ENCODE measurements around the gene P4HTM.

Gene P4HTM

GRCh38 chr3:49012441-49013017 lies 22.5 kb downstream of the P4HTM start:
- no peak for DNase-seq

DNA sequence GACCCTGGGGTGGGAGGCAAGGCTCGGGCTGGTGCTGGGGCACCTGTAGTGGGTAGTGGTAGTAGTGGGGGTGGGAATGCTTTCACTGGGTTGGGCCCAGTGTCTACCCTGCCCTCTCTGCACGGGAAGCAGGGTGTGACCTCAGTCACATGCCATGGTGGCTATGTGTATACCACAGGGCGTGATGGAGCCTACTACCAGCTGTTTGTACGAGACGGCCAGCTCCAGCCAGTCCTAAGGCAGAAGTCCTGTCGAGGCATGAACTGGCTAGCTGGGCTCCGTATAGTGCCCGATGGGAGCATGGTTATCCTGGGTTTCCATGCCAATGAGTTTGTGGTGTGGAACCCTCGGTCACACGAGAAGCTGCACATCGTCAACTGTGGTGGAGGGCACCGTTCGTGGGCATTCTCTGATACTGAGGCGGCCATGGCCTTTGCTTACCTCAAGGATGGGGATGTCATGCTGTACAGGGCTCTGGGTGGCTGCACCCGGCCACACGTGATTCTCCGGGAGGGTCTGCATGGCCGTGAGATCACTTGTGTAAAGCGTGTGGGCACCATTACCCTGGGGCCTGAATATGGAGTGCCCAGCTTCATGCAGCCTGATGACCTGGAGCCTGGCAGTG lies 23.2 kb downstream of the P4HTM start:
- no peak for DNase-seq

DNA sequence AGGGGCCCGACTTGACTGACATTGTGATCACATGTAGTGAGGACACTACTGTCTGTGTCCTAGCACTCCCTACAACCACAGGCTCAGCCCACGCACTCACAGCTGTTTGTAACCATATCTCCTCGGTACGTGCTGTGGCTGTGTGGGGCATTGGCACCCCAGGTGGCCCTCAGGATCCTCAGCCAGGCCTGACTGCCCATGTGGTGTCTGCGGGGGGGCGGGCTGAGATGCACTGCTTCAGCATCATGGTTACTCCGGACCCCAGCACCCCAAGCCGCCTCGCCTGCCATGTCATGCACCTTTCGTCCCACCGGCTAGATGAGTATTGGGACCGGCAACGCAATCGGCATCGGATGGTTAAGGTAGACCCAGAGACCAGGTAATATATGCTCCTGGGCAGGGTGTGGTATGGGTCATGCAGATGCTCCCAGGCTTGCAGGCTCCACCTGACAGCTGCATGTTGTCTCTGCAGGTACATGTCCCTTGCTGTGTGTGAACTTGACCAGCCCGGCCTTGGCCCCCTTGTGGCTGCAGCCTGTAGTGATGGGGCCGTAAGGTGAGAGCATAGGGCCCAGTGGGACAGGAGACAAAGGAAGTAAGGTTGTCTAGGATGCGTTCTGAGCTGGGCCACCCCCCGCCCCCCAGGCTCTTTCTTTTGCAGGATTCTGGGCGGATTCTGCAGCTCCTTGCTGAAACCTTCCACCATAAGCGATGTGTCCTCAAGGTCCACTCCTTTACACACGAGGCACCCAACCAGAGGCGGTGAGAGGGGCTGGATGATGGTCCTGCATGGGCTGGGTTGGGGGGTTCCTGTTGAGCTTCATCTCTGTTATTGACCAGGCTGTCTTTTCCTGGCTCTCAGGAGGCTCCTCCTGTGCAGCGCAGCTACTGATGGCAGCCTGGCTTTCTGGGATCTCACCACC lies 24.0 kb downstream of the P4HTM start:
- DNase-seq = no peak

GRCh38 chr3:49015072-49015471 lies 25.0 kb downstream of the P4HTM start:
- no peak for DNase-seq

DNA sequence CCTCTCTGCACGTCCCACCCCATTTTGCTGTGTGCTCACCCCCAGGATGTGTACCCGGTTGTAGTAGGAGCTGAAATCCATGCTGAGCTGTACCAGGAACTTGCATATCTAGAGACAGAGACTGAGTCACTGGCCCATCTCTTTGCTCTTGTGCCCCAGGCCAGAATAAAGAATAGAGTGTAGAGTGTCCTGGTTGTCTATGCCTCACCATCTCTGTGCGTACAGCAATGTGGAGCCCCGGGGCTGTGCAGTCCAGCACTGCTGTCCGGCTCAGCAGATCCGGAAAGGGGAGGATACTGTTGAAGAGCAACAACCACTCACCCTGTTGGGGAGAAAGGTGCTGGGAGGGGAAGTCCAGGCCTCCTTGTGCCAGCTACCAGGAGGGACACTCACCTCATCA lies 25.7 kb downstream of the P4HTM start:
- no peak for DNase-seq

DNA sequence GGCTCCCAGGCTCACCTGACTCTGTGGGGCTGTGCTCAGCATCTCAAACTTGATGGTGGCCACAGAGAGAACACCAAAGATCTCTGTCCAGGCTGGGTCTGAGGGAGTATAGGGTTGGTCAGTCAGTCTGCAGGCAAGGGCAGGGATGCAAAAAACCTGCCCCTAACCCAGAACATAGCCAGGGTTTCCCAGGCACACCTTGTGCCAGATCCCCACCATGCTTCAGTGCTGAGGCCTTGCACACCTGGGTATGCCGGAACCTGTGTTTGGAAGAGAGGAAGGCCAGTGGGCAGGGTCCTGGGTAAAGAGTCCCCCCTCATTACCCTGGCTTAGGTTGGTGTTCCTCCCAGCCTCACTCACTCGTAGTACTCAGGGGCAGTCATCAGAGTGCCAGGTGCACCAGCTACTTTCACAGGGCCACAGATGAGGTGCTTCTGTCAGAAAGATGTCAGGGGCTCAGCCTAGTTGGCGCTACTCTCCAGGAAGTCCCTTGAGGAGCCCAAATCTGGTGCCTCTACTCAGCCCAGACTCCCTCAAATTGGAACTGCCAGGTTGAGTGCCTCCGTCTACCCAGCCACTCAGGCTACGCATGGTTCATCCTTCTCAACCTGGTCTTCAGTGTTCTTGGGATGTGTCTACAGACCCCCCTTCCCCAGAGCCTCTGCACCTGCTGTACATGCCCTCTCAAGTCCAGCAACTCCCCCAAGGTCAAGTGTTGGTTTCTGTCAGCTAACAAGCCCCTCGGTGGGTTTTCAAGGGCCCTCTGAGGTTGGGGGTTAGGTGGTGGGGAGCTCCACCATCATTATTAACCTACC lies 26.6 kb downstream of the P4HTM start:
- DNase-seq = no peak

GRCh38 chr3:49017229-49017970 lies 27.4 kb downstream of the P4HTM start:
- DNase-seq = no peak

DNA sequence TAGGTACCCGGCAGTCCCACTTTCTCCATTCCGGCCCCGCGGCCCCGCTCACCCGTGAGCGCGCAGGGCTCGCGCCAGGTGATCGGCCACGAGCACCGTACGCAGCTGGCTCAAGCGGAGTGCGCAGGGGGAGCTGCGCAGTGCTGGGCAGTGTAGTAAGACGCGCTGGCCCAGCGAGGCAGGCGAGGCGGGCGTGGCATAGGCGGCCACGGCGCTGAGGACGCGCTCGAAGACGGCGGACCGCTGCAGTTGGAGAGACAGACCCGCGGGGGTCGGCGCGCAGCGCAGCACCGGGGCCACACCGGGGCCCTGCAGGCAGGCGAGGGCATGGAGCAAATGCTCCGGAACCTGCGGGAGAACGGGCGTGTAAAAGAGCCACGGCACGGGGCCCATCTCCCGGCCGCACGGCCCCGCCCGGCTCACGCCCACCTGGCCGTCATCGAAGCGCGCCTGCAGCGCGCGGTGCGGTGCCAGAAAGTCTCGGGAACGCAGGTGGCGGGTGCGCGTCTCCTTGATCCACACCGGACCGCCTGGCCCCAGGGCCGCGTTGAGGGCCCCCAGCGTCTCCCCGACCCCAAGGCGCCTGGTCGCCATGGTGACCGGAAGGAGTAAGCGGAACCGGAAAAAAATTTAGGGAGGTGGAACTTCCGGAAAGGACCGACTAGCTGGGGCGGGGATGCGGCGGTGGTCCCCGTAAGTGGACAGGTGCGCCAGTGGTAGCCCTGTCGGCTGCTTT lies 28.1 kb downstream of the P4HTM start, which contains the start of gene DALRD3:
DALRD3 (minus strand) TSS at position 610 of the 736 bp plus-strand sequence; CDS start at position 594, 16 bp downstream.
- DNase-seq = peak; percentile 89

DNA sequence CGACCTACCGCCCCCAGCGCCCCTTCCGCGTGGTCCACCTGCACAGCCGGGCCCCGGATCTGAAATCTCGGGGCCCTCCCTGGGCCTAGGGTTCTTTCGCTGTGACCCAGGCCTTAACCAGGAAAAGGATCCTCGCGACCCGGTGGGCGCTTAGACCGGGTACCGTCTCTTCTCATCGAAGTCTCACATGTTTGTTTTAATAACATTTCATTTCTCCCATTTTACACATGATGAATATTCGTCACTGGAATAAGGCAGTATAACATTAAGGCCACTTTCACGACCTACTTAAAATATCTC lies 28.6 kb downstream of the P4HTM start:
- no peak for DNase-seq

DNA sequence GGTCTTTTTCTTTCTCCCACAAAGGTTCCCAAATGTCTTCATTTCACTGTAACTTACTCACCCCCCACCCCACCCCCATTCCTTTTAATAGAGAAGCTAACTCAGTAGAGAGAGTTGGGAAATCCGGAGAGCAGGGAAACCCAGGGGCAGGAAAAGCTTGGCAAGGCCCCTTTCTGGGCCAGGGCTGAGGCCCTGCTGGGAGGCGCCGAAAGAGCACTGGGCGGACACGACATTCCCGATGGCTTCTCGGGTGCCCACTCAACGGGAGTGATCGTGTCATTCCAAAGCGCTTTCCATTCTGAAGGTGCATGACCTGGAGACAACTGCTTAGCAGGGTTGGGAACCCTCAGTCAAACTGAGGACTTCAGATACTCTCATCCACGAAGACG lies 29.9 kb downstream of the P4HTM start:
- no peak for DNase-seq

DNA sequence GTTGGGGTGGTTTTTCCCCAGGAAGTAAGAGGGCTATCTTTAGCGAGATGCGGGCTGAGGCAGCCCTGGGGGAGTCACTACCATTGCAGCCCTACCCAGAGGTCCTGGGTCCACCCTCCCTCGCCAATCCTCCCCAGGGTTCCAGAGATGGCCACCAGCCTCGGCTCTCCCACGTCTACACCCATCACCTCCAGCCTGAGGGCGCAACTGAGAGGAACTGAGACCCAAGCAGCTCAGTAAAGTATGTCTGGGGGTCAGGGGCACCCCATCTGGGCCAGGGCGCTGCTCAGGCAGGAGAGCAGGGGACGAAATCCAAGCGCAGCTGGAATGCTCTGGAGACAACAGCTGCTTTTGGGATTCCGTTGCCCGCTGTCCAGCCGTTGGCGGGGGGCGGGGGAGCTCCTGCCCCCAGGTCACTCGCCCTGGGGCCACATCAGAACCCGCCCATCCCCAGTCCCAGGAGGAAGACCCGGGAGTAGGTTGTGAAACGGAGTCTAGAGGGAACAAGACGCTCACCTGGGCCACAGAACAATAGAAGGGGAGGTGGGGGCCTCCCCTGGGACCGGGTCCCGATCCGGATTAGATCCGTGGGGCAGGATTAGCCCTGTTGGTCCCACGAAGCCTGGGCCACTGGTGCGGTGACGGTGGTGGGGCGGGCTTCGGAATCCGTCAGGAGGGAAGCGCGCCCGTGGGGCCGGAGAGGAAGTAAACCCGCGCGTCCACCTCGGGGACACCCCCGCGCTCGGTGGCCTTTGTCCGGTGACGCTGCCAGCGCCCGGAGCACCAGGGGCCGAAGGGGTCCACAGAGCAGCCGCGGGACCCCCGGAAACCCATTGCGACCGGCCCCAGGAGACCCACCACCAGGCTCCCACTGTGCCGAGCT lies 30.5 kb downstream of the P4HTM start:
- peak; percentile 52 for DNase-seq

DNA sequence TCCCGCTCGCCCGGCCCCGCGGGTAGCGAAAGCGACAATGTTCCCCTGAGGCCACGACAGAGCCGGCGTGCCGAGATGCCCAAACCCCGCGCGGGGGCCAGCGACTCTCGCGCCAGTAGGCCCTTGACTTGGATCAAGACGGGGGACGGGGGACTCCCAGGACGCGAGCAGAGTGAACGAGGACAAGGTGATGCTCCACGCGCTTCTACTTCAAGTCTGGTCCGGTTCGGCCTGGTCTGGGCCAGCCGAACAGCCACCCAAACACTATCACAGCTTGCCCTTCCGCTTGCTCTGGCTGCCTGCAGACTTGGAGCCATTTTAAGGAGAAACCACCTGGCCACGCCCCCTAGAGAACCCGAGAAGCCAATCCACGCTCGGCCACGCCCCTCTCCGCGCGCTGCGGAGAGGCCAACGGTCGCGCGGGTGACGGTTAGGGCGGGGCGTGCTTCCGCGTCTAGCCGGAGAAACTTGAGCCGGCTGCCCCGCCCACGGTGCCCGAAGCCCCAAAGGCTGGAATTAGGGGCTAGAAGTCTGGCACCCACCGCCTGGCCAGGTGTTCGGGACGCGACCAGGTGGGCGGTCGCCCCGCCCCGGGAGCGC lies 31.3 kb downstream of the P4HTM start:
- DNase-seq = peak; percentile 99

DNA sequence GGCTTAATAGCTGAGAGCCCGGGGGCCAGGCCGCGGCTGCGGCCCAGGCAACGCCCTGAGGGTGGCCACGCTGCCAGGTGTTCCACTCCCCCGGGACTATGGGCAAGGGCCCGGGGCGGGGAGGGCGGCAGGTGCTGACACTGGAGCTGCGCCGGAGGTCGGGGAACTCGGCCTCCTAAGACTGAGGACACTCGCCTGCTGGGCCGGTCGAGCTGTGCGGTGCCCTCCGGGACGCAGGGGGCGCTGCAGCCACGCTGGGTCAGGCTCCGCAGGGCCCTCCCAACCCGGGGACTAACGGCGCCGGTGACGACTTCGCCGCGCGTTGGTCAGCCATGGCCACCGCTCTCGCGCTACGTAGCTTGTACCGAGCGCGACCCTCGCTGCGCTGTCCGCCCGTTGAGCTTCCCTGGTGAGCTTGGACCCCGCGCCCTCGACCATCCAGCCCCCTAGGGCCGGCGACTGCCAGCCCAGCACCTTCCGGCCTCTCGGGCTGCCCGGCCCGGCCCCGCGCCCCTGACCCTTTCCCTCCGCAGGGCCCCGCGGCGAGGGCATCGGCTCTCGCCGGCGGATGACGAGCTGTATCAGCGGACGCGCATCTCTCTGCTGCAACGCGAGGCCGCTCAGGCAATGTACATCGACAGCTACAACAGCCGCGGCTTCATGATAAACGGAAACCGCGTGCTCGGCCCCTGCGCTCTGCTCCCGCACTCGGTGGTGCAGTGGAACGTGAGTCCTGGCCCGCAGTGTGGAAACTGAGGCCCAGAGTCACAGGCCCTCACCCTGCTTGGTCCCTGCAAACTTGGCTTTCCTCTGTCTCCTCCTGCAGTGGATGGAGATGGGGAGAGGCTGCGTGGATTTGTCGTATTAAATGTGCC lies 32.0 kb downstream of the P4HTM start, which contains the start of gene NDUFAF3:
NDUFAF3 (plus strand) TSS at position 309 of the 875 bp plus-strand sequence; CDS start at position 333, 24 bp downstream.
- DNase-seq = peak; percentile 98

DNA sequence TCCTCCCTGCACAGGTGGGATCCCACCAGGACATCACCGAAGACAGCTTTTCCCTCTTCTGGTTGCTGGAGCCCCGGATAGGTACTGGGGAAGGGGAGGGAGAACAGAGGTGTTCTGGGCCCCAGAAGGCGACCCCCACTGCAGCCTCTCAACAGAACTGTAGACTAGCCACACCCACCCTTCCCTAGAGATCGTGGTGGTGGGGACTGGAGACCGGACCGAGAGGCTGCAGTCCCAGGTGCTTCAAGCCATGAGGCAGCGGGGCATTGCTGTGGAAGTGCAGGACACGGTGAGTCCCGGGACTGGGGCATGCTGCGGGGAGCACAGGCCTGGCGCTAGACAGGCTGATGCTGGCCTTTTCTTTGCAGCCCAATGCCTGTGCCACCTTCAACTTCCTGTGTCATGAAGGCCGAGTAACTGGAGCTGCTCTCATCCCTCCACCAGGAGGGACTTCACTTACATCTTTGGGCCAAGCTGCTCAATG lies 32.7 kb downstream of the P4HTM start:
- DNase-seq = no peak

GRCh38 chr3:49023775-49024174 lies 33.7 kb downstream of the P4HTM start:
- no peak for DNase-seq

DNA sequence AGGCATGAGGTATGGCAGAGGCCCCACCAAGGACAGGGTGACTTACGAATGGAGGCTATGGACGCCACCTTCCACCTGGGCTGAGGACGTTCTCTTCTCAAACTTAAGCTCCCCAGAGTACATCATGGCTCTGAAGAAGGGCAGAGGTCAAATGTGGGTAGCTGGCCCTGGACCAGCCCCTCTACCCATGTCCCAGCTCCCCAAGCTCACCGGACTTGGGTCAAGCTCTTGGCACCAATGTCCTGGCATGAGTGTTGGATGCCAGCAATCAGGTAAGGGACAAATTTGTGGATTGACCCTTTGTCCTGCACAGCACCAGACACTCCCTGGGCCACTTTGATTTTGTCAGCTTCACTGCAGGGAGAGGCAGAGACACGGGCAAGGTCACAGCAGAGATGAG lies 34.4 kb downstream of the P4HTM start:
- DNase-seq = no peak

DNA sequence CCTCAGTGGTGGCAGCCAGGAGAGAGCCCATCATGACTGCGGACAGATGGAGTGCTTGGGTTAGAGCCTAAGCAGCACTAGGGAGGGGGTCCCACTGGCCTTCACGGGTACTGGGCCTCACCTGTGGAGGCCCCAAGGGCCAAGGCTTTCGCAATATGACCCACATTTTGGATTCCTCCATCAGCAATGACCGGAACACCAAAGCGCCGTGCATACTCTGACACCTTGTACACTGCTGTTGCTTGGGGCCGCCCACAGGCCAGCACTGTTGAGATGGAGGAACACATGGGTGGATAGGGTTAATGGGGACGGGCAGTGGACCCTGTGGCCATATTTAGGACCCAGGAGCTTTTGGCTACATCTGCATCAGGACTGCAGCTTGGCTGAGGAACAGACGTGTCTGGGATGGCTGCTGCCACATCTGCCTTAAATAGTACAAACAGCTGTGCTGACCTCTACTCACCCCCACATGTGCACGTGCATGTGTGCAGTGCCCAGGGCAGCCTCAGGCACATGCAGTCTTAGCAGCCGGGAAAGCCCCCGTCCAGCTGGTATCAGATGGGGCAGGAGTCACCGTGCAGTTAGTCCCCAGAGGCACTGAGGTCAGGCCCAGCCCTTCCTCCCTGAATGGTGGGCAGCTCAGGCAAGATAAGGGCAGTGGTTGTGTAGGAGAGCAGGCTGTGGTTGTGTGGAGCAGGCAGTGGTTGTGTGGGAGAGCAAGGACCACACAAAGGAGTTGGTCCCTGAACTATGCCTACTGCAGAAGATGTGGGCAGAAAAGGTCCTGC lies 35.2 kb downstream of the P4HTM start:
- no peak for DNase-seq
